ENCODE measurements around the gene INTS15.
A peak's percentile ranks its signal among the peaks of the same experiment; 100 is the strongest.
"Not testable (repeated sequence)": the region's sequence is repeated elsewhere in the genome, so short reads cannot be mapped to it uniquely, and the experiment has no call there.

The INTS15 gene

DNA sequence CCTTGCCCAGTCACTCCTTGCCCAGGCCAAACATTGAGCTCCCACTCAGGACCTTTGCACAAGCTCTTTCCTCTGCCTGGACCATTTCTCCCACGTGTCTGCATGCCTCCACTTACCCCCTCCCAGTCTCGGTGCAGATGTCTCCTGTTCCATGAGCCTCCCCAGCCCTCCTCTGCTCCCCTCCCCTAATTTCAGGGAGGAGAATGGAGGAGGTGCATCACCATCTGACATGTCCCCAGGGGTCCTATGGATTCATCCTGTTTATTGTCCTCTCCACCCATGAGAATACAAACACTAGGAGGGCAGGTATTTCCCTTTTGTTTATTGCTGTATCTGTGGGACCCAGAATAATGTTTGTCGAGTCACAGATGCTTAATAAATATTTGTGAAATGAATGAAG, 29.9 kb upstream of the INTS15 start:
- peaks cover 4% of the 10 kb centered on the region for H3K27me3 ChIP-seq (replicated peaks; ENCODE audit: control insufficient read depth, insufficient read depth, low read length)
- no peaks in the 10 kb centered on the region for H3K36me3 ChIP-seq (ENCODE audit: control insufficient read depth, insufficient read depth, low read length, severe bottlenecking)
- H3K9me3 ChIP-seq (ENCODE audit: control insufficient read depth, low read length) = no peaks in the 10 kb centered on the region
- H3K4me3 ChIP-seq (ENCODE audit: low read length) = no peak overlapping the region
- no peak overlapping the region for H3K9ac ChIP-seq (ENCODE audit: low read length)
- no peaks in the 10 kb centered on the region for H3K4me1 ChIP-seq (ENCODE audit: control insufficient read depth, insufficient read depth, low read length)
- DNase-seq (ENCODE audit: low read depth) = no peak

DNA sequence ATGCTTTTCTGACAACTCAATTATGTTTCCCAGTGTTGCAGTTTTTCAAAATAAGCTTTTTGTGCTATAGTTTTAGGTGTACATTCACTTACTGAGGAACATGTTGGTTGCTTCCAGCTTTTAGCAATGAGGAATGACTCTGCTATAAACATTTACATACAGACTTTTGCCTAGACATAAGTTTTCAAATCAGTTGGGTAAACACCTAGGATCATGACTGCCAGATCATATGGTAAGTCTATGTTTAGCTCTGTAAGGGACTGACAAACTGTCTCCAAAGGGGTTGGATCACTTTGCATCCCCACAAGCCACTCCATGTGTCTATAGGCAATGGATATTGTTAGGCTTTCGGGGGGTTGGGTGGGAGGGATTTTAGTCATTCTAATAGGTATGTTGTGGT, 27.7 kb upstream of the INTS15 start:
- H3K27me3 ChIP-seq (replicated peaks; ENCODE audit: control insufficient read depth, insufficient read depth, low read length) = peaks cover 7% of the 10 kb centered on the region
- H3K4me3 ChIP-seq (ENCODE audit: low read length) = no peak overlapping the region
- no peak for DNase-seq (ENCODE audit: low read depth)
- H3K4me1 ChIP-seq (ENCODE audit: control insufficient read depth, insufficient read depth, low read length) = no peaks in the 10 kb centered on the region
- H3K36me3 ChIP-seq (ENCODE audit: control insufficient read depth, insufficient read depth, low read length, severe bottlenecking) = no peaks in the 10 kb centered on the region
- no peaks in the 10 kb centered on the region for H3K9me3 ChIP-seq (ENCODE audit: control insufficient read depth, low read length)
- H3K9ac ChIP-seq (ENCODE audit: low read length) = no peak overlapping the region

DNA sequence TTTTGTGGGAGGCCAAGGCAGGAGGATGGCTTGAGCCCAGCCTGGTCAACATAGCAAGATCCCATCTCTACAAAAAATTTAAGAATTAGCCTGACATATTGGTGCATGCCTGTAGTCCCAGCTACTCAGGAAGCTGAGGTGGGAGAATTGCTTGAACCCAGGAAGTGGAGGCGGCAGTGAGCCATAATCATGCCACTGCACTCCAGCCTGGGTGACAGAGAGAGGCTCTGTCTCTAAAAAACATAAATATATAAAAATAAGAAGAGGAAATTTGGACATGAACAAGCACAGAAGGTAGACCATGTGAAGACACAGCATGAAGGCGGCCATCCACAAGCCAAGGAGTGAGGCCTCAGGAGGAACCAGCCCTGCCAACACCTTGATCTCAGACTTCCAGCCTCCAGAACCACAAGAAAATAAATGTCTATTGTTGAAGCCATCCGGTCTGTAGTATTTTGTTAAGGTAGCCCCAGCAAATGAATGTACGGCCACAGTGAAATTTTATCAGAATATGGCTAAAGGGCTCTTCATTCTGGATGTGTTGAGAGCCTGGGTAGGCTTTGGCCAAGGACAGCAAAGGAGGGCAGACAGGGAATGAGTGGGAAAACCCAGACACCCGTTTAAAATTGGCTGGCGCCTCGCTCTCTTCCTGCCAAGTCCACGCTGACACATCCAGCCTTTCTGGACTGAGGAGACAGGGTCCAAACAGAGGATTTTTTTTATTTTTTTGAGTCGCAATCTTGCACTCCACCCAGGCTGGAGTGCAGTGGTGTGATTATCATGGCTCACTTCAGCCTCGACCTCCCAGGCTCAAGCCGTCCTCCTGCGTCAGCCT, 25.7 kb upstream of the INTS15 start:
- Histone ChIP-seq H3K36me3 (ENCODE audit: control insufficient read depth, insufficient read depth, low read length, severe bottlenecking) (no peaks in the 10 kb centered on the region), H3K9me3 (ENCODE audit: control insufficient read depth, low read length) (no peaks in the 10 kb centered on the region), H3K4me1 (ENCODE audit: control insufficient read depth, insufficient read depth, low read length) (no peaks in the 10 kb centered on the region), H3K9ac (ENCODE audit: low read length) (no peak overlapping the region), H3K4me3 (ENCODE audit: low read length) (no peak overlapping the region), H3K27me3 (replicated peaks; ENCODE audit: control insufficient read depth, insufficient read depth, low read length) (peaks cover 7% of the 10 kb centered on the region)
- DNase-seq (ENCODE audit: low read depth) = no peak

DNA sequence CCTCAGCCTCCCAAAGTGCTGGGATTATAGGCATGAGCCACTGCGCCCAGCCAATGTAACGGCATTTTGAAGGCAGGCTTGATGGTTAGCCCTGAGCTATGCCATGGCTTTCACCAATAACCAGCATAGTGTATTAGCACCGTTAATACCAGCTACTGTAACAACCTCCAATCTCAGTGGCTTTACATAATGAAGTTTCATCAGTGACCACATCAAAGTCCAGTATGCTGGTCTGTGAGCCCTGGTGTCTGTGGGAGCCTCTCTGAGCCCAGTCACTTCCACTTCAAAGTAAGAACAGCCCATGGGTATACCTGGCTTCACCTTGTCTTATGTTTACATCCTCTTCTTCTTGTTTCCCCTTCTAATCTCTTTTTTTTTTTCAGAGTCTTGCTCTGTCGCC, 24.2 kb upstream of the INTS15 start:
- Histone ChIP-seq H3K36me3 (ENCODE audit: control insufficient read depth, insufficient read depth, low read length, severe bottlenecking) (no peaks in the 10 kb centered on the region), H3K9ac (ENCODE audit: low read length) (no peak overlapping the region), H3K9me3 (ENCODE audit: control insufficient read depth, low read length) (no peaks in the 10 kb centered on the region), H3K4me3 (ENCODE audit: low read length) (no peak overlapping the region), H3K4me1 (ENCODE audit: control insufficient read depth, insufficient read depth, low read length) (no peaks in the 10 kb centered on the region), H3K27me3 (replicated peaks; ENCODE audit: control insufficient read depth, insufficient read depth, low read length) (peaks cover 3% of the 10 kb centered on the region)
- no peak for DNase-seq (ENCODE audit: low read depth)

DNA sequence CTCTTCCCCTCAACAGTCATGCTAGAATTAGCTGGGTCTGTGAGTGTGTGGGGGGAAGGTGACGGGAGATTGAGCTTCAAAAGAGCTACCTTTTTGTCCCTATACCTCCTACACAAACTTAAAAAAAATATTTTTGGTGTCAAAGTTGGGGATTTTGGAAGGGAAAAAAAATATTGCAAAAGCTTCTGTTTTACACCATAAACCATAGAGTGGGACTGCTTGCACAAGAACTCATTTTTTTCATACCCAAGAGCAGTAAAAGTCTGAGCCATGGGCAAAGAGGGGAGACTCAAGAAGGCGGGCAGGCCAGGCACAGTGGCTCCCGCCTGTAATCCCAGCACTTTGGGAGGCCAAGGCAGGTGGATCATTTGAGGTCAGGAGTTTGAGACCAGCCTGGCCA, 21.9 kb upstream of the INTS15 start:
- no peak for DNase-seq (ENCODE audit: low read depth)
- no peak overlapping the region for H3K4me3 ChIP-seq (ENCODE audit: low read length)
- no peaks in the 10 kb centered on the region for H3K9me3 ChIP-seq (ENCODE audit: control insufficient read depth, low read length)
- no peaks in the 10 kb centered on the region for H3K4me1 ChIP-seq (ENCODE audit: control insufficient read depth, insufficient read depth, low read length)
- no peak overlapping the region for H3K9ac ChIP-seq (ENCODE audit: low read length)
- H3K36me3 ChIP-seq (ENCODE audit: control insufficient read depth, insufficient read depth, low read length, severe bottlenecking) = no peaks in the 10 kb centered on the region
- peaks cover 3% of the 10 kb centered on the region for H3K27me3 ChIP-seq (replicated peaks; ENCODE audit: control insufficient read depth, insufficient read depth, low read length)

DNA sequence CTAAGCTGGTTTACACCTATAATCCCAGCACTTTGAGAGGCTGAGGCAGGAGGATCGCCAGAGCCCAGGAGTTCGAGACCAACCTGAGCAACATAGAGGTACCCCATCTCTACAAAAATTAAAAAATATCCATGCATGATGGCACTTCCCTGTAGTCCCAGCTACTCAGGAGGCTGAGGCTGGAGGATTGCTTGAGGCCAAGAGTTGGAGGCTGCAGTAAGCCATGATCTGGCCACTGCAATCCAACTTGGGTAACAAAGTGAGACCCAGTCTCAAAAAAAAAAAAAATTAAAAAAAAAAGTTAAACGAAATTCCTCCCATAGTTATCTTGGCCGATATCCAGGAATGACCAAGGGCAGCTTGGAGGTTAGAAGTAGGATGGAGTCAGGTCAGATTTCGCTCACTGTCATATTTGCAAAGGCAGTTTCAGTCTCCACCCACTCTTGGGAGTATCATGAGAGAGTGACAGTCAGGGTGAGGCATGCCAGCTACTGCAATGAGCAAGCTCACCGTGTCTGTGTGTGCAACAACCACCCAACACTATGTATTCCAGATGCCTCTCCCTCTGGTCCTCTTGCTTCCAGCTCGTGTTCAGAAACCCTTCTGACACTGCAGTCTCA, 18.6 kb upstream of the INTS15 start:
- H3K9ac ChIP-seq (ENCODE audit: low read length) = no peak overlapping the region
- DNase-seq (ENCODE audit: low read depth) = no peak
- no peak overlapping the region for H3K4me3 ChIP-seq (ENCODE audit: low read length)
- H3K9me3 ChIP-seq (ENCODE audit: control insufficient read depth, low read length) = no peaks in the 10 kb centered on the region
- H3K36me3 ChIP-seq (ENCODE audit: control insufficient read depth, insufficient read depth, low read length, severe bottlenecking) = no peaks in the 10 kb centered on the region
- H3K4me1 ChIP-seq (ENCODE audit: control insufficient read depth, insufficient read depth, low read length) = no peaks in the 10 kb centered on the region
- H3K27me3 ChIP-seq (replicated peaks; ENCODE audit: control insufficient read depth, insufficient read depth, low read length) = peaks cover under 1% of the 10 kb centered on the region

DNA sequence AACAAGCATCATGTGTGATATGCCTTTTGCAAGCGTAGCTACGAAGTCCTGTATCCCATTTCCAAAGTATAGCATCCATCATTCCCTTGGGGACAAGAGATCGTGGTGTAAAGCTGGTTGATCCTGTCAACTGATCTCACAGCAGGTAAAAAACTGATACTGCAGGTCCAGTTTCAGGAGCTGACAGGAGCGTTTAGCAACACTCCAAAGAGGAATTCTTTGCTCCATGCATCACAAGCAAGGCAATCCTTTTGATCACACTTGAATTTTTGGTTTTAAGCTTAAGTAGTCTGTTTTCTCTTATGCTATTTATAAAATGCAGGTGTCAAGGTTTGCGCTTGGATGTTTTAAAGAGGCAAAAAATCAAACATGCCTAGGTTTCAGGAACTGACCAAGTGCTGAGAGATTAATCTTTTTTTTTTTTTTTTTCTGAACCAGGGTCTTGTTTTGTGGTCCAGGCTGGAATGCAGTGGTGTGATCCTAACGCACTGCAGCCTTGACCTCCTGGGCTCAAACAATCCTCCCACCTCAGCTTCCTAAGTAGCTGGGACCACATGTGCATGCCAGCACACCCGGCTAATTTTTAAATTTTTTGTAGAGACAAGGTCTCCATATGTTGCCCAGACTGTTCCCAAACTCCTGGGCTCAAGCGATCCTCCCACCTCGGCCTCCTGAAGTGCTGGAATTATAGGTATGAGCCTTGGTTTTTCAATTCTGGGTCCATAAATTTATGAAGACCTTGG, 14.4 kb upstream of the INTS15 start:
- Histone ChIP-seq H3K9me3 (ENCODE audit: control insufficient read depth, low read length) (no peaks in the 10 kb centered on the region), H3K9ac (ENCODE audit: low read length) (no peak overlapping the region), H3K4me3 (ENCODE audit: low read length) (no peak overlapping the region), H3K36me3 (ENCODE audit: control insufficient read depth, insufficient read depth, low read length, severe bottlenecking) (peaks cover 3% of the 10 kb centered on the region), H3K27me3 (replicated peaks; ENCODE audit: control insufficient read depth, insufficient read depth, low read length) (no peaks in the 10 kb centered on the region), H3K4me1 (ENCODE audit: control insufficient read depth, insufficient read depth, low read length) (peaks cover 3% of the 10 kb centered on the region)
- DNase-seq (ENCODE audit: low read depth) = no peak

DNA sequence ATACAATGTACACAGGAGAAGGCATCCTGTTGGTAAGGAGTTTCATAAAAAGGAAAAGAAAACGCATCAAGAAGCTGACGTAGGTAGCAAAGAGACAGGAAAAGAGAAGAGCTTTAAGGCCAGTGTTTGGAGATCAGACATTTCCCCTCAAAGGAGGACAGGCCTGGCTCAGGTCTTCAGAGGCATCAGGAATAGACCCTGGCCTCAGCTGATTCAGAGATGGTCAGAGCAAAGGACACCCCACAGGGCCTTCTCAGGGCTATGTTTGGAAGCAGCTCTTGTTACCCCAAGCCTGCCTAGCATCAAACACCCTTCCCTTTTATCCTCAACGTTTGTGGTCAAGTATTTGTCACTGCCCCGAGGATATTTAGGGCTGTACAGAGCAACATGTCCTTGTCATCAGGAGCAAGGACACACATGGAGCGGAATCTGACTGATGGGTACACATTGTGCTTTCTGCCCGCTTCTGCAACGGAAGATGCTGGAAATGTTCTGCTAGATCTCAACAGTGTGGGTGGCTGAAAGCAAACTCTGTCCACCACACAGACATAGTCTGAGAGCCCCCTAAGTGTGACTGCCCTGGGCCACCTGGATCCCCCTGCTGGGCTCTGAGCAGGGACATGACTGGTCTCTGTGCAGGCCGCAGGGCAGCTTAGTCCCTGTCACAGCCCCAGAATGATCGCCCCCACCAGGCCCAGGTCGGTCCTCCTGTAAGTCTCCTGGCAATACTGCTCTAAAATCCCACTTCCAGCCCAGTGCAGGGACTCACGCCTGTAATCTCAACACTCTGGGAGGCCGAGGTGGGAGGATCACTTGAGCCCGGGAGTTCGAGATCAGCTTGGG, 13.6 kb upstream of the INTS15 start:
- peaks cover 3% of the 10 kb centered on the region for H3K4me1 ChIP-seq (ENCODE audit: control insufficient read depth, insufficient read depth, low read length)
- peak overlapping the region; percentile 95 for H3K9ac ChIP-seq (ENCODE audit: low read length)
- no peak for DNase-seq (ENCODE audit: low read depth)
- peaks cover 11% of the 10 kb centered on the region for H3K36me3 ChIP-seq (ENCODE audit: control insufficient read depth, insufficient read depth, low read length, severe bottlenecking)
- peak overlapping the region; percentile 87 for H3K4me3 ChIP-seq (ENCODE audit: low read length)
- H3K27me3 ChIP-seq (replicated peaks; ENCODE audit: control insufficient read depth, insufficient read depth, low read length) = no peaks in the 10 kb centered on the region
- no peaks in the 10 kb centered on the region for H3K9me3 ChIP-seq (ENCODE audit: control insufficient read depth, low read length)

DNA sequence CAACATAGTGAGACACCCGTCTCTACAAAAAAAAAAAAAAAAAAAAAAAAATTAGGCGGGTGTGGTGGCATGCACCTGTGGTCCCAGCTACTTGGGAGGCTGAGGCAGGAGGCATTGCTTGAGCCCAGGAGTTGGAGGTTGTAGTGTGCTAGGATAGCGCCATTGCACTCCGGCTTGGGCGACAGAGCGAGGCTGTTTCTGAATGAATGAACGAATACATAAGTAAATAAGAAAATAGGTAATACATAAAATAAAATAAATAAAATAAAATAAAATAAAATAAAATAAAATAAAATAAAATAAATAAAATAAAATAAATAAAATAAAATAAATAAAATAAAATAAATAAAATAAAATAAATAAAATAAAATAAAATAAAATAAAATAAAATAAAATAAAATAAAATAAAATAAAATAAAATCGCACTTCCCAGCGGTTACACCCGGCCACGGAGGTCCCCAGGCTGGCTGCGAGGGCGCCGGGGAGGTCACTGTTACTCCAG, 12.9 kb upstream of the INTS15 start:
- Histone ChIP-seq H3K36me3 (ENCODE audit: control insufficient read depth, insufficient read depth, low read length, severe bottlenecking) (peaks cover 18% of the 10 kb centered on the region), H3K9ac (ENCODE audit: low read length) (peak overlapping the region; percentile 95), H3K4me3 (ENCODE audit: low read length) (peak overlapping the region; percentile 87)
- H3K9me3 ChIP-seq (ENCODE audit: control insufficient read depth, low read length); H3K4me1 ChIP-seq (ENCODE audit: control insufficient read depth, insufficient read depth, low read length); H3K27me3 ChIP-seq (replicated peaks; ENCODE audit: control insufficient read depth, insufficient read depth, low read length): not testable (repeated sequence)
- peak; percentile 18 for DNase-seq (ENCODE audit: low read depth)

DNA sequence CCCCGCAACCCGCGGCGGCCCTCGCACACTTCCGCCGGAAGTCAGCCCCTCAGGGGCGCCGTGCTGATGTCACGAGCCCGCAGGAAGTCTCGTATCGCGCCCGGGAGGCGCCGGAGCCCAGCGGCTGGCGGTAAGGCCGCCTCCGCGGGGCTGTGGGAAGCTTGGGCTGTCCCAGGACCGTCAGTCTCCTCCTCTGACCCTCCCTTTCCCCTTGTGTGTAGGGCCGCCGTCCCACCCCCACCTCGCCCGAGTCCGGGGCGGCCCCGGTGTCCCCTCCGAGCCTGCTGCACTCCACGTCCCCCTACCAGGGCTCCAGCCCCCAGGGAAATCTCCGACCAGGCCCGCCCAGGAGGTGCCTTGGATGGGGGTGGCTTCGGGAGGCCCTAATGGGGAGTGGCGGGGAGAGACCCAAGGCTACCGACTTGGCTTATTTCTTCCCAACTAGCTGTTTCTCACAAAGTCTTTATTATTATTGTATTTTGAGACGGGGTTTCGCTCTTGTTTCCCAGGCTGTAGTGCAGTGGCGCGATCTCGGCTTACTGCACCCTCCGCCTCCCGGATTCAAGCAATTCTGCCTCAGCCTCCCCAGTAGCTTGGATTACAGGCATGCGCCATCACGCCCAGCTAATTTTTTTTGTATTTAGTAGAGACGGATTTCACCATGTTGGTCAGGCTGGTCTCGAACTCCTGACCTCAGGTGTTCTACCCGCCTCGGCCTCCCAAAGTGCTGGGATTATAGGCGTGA, 12.3 kb upstream of the INTS15 start, which contains the start of gene ZDHHC4:
TSS of gene ZDHHC4 (plus strand) at position 86 of the 745 bp plus-strand sequence. CDS start 3,108 bp downstream, outside the sequence.
- Histone ChIP-seq H3K4me3 (ENCODE audit: low read length) (peak within 1 kb of the TSS; percentile 87), H3K27me3 (replicated peaks; ENCODE audit: control insufficient read depth, insufficient read depth, low read length) (no peaks in the 10 kb centered on the region), H3K4me1 (ENCODE audit: control insufficient read depth, insufficient read depth, low read length) (peaks cover 3% of the 10 kb centered on the region), H3K36me3 (ENCODE audit: control insufficient read depth, insufficient read depth, low read length, severe bottlenecking) (peaks cover 24% of the 10 kb centered on the region), H3K9me3 (ENCODE audit: control insufficient read depth, low read length) (no peaks in the 10 kb centered on the region), H3K9ac (ENCODE audit: low read length) (peak within 1 kb of the TSS; percentile 95)
- peak; percentile 94 for DNase-seq (ENCODE audit: low read depth)
